ENCODE measurements around the gene DYSF.

GRCh38 chr2:71540818-71541217, 87.5 kb downstream of the DYSF start:
- TF ChIP-seq POLR2A (IDR thresholded peaks at IDR 0.05) (no peak), CTCF (IDR thresholded peaks at IDR 0.05) (no peak)

Measured in lower leg skin (tissue), 3 donors.